Cardiac muscle cell (in vitro differentiated cells and primary cell): ENCODE data around the gene CTDSP2. TPM values are rescaled to one million over a fixed set of nuclear protein-coding genes. Genes with fewer than 3 reads are reported as not detected.
A peak's percentile ranks its signal among the peaks of the same experiment; 100 is the strongest.

Source experiments
- DNase-seq, 2 donors: peaks; one replicate each; pipeline versions ENCODE4 v3.0.0 to v3.0.0-alpha.2; 2010 to 2017; ENCODE audit warnings: low read depth in 1 of 2, low spot score in 1 of 2
- H3K27ac ChIP-seq: fragments of 200-600 bp; sonication (generic); 2 replicates; pipeline ENCODE4 v1.5.1; 2016
- H3K27me3 ChIP-seq: fragments of 200-600 bp; sonication (generic); 2 replicates; pipeline ENCODE4 v1.6.0; 2016; ENCODE audit warnings: control low read depth
- H3K36me3 ChIP-seq: fragments of 200-600 bp; sonication (generic); 2 replicates; pipeline ENCODE4 v1.5.1; 2016; ENCODE audit warnings: control low read depth
- H3K4me1 ChIP-seq: fragments of 200-600 bp; sonication (generic); 2 replicates; pipeline ENCODE4 v1.8.1; 2017; ENCODE audit warnings: low read depth, mild to moderate bottlenecking, mixed run types
- H3K4me3 ChIP-seq: fragments of 200-600 bp; sonication (generic); 2 replicates; pipeline ENCODE4 v1.5.1; 2016; ENCODE audit warnings: mild to moderate bottlenecking
- H3K9me3 ChIP-seq: fragments of 200-600 bp; sonication (generic); 2 replicates; pipeline ENCODE4 v1.5.1; 2017; ENCODE audit warnings: low read depth, mild to moderate bottlenecking, control low read depth
- CTCF ChIP-seq: IDR thresholded peaks from 2 replicates; pipeline ENCODE4 v1.5.1; 2012; ENCODE audit warnings: low read depth, mild to moderate bottlenecking, low read length
- polyA plus RNA-seq: library from polyadenylated mRNA; unstranded; fragments of >200 nt; fragmentation: Nextera tagmentation; extraction: Ambion mirVana; gene quantifications from 2 replicates; pipeline ENCODE4 v1.2.1, GENCODE V29; 2016
- total RNA-seq: library from RNA; depleted of rRNA; stranded (reverse); fragments of >200 nt; gene quantifications from 2 replicates; pipeline ENCODE4 v1.2.3, GENCODE V29; 2016

CTDSP2 gene, protein sequence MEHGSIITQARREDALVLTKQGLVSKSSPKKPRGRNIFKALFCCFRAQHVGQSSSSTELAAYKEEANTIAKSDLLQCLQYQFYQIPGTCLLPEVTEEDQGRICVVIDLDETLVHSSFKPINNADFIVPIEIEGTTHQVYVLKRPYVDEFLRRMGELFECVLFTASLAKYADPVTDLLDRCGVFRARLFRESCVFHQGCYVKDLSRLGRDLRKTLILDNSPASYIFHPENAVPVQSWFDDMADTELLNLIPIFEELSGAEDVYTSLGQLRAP
- total RNA-seq (103 and 105 TPM in 2 replicates), polyA plus RNA-seq (82.9 and 108 TPM in 2 replicates)

GRCh38 chr12:57846577-57847319 lies at the start of gene CTDSP2:
TSS of gene CTDSP2 (minus strand) at chr12:57846729. CDS start at chr12:57846435, 294 bp downstream.
- Histone ChIP-seq H3K9me3 (no peaks in the 10 kb centered on the region), H3K4me1 (peaks cover 42% of the 10 kb centered on the region), H3K36me3 (no peaks in the 10 kb centered on the region), H3K4me3 (peak within 1 kb of the TSS; percentile 82), H3K27me3 (no peaks in the 10 kb centered on the region), H3K27ac (peak within 1 kb of the TSS; percentile 100)
- no peak for TF ChIP-seq CTCF
- DNase-seq = peak; percentile 99 to 100

DNA sequence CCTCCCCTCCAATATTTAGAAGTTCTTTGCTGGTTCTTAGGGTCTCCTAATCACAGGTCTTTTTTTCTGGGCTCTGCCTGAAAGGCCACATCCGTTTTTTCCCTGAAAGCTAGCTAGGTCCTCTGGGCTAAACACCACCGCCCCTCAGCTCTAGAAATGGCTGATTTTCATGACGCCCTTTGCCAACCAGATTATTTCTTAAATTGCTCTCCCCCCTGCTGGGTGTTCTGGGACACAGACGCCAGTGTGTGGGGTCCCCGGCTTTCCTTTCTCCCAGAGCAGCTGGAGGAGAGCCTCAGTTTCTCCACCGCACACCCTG lies 49.5 kb upstream of the CTDSP2 start:
- Histone ChIP-seq H3K27ac (peak overlapping the region; percentile 31), H3K36me3 (no peaks in the 10 kb centered on the region), H3K9me3 (no peaks in the 10 kb centered on the region), H3K27me3 (no peaks in the 10 kb centered on the region), H3K4me3 (peak overlapping the region; percentile 28), H3K4me1 (peaks cover 46% of the 10 kb centered on the region)
- peak; percentile 8 to 65 for DNase-seq
- peak; percentile 14 for TF ChIP-seq CTCF

DNA sequence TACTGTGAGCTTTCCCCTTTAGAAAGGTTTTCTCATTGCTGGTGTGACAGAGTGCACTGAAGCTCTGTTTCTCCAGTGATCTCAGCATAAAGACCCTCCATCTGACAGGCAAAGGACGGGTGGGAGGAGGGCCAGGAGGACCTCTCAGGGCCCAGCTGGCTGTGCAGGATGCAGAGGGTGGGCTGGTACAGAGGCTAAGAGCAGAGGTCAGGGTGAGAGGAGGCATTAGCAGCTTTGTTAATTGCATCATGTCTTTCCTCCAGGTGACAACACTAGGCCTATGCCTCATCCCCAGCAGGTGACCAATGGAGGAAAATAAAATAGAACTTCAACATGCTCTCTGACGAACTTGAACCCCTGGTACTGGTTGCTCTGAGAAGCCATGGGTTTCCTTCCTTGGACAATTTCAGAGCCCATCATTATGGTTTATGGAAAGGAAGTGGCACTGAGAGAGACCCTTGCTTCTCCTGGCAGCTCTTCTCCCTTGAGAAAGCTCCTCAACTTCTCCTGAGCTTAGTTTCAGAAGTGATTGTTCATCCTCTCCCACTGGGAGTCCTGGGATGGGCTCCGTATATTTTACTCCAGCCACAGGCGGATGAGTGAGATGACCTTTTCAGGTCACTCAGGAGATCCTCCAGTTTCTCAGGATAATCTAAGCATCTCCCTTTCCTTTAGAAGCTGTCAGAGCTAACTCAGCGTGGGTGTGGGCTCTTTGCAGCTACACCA lies 49.0 kb upstream of the CTDSP2 start:
- Histone ChIP-seq H3K36me3 (no peaks in the 10 kb centered on the region), H3K4me3 (no peak overlapping the region), H3K27ac (peak overlapping the region; percentile 96), H3K9me3 (no peaks in the 10 kb centered on the region), H3K4me1 (peaks cover 46% of the 10 kb centered on the region), H3K27me3 (no peaks in the 10 kb centered on the region)
- DNase-seq = peak in 1 of 2 donors; percentile 12
- no peak for TF ChIP-seq CTCF

DNA sequence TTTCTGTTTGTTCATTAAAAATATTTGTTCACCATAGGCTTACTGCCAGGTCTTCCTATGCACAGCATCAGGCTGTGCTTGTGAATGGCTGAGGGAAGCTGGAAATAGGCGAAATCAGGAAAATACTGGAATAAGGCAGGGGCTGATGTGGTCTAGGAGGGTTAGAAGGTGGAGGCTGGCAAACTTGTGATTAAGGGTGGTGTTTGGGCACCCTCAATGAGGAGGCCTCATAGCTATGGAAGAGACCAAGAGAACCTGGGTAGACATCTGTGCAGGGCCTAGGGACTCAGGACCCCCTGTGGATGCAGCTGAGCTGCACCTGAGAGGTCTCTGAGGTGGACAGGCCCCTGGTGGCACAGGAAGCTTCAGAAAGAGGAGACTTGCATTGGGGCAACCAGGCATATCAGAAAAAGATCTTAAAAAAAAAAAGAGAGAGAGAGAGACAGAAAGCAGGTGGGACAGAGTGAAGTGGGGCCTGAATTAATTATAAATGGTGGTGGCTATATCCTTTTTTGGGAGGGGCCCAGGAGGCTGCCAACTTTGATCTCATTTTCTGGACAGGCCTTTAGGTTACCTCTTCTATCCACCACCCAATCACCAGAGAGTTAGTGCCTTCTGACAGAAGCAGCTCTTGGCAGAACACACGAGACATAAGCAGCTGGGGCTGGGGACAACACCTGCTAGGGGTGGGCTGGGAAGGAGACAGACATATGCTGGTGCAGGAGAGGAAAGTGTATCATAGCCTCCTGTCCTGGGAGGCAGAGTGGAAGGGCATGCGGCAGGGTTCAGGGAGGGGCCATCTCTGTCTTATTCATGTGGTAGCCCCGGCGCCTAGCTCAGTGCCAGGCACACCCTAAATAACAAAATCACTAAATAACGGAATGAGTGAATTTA lies 48.1 kb upstream of the CTDSP2 start:
- Histone ChIP-seq H3K36me3 (no peaks in the 10 kb centered on the region), H3K27me3 (no peaks in the 10 kb centered on the region), H3K4me1 (peaks cover 46% of the 10 kb centered on the region), H3K9me3 (no peaks in the 10 kb centered on the region), H3K4me3 (no peak overlapping the region), H3K27ac (peak overlapping the region; percentile 96)
- DNase-seq = no peak
- TF ChIP-seq CTCF = no peak
